DMS53 treated with DMSO at 0.1 percent for 48 hours (cell line): ENCODE data around the gene ELMOD2.
"Not testable (repeated sequence)": the region's sequence is repeated elsewhere in the genome, so short reads cannot be mapped to it uniquely, and the experiment has no call there.

Source experiments
- DNase-seq: peaks from one replicate; lab custom pipeline; 2025; ENCODE audit not compliant: unreplicated experiment; lab: John Stamatoyannopoulos, UW

ELMOD2 gene, protein sequence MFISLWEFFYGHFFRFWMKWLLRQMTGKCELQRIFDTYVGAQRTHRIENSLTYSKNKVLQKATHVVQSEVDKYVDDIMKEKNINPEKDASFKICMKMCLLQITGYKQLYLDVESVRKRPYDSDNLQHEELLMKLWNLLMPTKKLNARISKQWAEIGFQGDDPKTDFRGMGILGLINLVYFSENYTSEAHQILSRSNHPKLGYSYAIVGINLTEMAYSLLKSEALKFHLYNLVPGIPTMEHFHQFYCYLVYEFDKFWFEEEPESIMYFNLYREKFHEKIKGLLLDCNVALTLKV

GRCh38 chr4:140523857-140524742, at the start of gene ELMOD2:
Gene ELMOD2 (plus strand): TSS chr4:140524168. CDS start chr4:140525429, 1,261 bp downstream.
- DNase-seq = peak; percentile 90

- DNase-seq = no peak
These were observed 40.5 kb upstream of the ELMOD2 start for GRCh38 chr4:140483445-140483844.

GRCh38 chr4:140485939-140486338, 38.0 kb upstream of the ELMOD2 start:
- DNase-seq = no peak

DNA sequence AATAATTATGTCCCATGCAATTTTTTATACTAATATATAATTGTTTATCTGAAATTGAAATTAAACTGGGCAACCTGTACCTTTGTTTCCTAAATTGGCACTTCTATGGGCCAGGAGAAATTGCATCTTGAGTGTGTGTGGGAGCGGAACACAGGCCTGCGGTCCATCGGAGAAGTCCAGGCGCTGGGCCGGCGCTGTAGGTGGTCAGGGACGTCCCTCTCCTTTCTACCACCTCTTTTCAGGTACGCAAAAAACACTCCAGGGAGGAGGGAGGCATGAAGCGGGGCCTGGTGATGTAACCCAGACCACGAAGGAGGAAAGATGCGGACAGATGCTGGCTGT, 26.6 kb upstream of the ELMOD2 start:
- no peak for DNase-seq

DNA sequence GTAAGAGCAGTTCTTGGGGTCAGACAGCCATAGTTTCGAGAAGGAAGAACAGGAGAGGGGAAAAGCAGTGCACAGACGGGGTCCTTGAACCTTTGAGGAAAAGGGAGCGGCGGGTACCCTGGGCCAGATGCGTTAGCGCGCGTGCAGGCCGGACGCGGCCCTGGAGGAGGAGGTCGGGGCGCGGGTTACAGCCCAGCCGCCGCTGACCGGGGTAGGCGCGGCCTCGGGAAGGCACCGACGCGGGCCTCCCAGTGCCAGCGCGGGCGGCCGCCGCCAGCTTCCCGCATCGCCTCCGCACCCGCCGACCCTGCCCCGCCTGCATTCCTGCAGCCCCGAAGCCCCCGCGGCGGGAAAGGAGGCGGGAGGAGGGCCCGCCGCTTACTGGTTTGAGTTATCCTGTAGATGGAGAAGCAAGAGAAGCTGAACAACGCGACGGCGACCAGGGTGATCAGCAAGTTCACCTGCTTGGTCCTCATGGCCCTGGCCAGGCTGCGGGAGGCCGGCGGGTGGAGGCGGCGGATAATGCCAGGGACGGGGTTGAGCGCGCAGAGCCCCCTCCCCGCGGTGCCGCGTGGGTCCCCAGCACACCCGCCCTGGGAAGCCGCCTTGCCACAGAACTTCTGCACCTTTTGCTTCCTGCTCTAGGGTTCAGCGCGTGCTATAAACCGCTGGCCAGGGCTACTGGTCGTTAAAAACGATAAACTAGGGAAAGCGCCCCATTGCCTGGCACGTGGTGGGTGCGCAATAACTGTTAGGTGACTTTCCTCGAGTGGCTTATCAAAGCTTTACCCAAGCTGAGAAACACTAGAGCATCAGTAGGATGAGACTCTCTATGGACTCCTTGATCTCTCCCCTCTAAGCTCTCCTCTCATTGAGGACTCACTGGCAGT, 26.0 kb upstream of the ELMOD2 start, which contains the start of gene MGAT4D:
TSS of gene MGAT4D (minus strand) at position 547 of the 890 bp plus-strand sequence. CDS start at position 476, 71 bp downstream.
- no peak for DNase-seq

- DNase-seq = no peak
These were observed 24.6 kb upstream of the ELMOD2 start for GRCh38 chr4:140499391-140499790.

GRCh38 chr4:140504261-140504660, 19.7 kb upstream of the ELMOD2 start:
- no peak for DNase-seq

DNA sequence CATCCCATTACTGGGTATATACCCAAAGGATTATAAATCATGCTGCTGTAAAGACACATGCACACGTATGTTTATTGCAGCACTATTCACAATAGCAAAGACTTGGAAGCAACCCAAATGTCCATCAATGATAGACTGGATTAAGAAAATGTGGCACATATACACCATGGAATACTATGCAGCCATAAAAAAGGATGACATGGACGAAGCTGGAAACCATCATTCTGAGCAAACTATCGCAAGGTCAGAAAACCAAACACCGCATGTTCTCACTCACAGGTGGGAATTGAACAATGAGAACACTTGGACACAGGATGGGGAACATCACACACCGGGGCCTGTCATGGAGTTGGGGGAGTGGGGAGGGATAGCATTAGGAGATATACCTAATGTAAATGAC, 10.2 kb upstream of the ELMOD2 start:
- not testable (repeated sequence) for DNase-seq

DNA sequence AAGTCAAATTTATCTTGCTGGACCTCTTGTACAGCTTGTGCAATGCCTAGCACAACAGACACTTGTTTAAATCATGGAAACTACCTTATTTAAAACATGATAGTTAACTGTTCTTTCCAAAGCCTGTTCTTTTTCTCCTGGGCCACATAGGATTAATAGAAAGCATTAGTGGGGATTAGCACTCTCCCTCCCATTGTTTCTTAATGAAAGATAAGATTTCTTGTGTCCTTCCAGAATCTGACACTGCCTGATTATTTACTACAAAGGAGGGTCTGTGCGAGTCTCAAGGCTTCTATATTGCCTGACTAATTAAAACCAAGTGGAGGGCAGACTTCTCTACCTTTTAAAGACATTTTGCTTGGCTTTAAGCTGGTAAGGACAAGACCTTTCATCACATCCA, 8.5 kb upstream of the ELMOD2 start:
- DNase-seq = no peak

DNA sequence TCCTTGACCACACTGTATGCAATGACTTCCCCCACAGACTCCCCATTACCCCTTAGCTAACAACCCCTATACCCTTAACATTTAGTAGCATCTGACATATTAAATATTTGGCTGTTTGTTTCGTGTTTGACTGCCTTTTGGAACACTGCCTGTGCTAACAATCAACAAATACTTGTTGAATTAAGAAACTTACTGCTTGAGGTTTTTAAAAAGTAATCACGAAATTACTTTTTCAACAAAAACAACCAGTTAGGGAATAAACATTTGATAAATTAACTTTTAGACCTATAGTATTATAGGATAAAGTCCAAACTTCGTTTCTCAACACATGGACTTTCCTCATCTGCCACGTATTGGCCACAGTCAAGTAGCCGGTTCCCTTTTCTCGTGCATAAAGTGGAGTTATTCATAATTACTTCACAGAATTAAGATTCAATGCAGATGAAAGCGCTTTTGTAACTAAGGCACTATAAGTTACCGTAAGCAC, 555 bp upstream of the ELMOD2 start:
- DNase-seq = no peak

- no peak for DNase-seq
These were observed 5.5 kb downstream of the ELMOD2 start for GRCh38 chr4:140529434-140529833.

- no peak for DNase-seq
These were observed 10.0 kb downstream of the ELMOD2 start for GRCh38 chr4:140533951-140534480.

- no peak for DNase-seq
These were observed 32.6 kb downstream of the ELMOD2 start for GRCh38 chr4:140556372-140557085.

GRCh38 chr4:140557831-140558435, 34.0 kb downstream of the ELMOD2 start:
- no peak for DNase-seq

DNA sequence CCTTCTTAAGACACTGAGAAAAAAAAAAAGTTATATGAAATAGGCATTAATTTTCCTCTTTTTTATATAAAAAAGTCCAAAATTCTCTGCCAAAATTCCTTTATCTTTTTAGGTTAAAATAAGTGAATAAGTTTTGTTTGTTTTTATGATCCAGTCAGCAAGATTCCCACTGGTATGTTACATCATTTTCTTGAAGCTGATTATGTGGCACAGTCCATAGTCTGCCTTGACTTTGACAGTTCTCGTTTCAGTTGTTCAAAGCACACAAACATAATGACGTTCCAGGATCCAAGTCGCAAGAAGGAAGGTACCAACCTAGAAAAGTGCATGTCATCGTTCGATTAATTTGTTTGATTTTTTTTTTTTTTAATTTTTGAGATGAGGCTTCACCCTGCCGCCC, 35.7 kb downstream of the ELMOD2 start:
- DNase-seq = no peak

DNA sequence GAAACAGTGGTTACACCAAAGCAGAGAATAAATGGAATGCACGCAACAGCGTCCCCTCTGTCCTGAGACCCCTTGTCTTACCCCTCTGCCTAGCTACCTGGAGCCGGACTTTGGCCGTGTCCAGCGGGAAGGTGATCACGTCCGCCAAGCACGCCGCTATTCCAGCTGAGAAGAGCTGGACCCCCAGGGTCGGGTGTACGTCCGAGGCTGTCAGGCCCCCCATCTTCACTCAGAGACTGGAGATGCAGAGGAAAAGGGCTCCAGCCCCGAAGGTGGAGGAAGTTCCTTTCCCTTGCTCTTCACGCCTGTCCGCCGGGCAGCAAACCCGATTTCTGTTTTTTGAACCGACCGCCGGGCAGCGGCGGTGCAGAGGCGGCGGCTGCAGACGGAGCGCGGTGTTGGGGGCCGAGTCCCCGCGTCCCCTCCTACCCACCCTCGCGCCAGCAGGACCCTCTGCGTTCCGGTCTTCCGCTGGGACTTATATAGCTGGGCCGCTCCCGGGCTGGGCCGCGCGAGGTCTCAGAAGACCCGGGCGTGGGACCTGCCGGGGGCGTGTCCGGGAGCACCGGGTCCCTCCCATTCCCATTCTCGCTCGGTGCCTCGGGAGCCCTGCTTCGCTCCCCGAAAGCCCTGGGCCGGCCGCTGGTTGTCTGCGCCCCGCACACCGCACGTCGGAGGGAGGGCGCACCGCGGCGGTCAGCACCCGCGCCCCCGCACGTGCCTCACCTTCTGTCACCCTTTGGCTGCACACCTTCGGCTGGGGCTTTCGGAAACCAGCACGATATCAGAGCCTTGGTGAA, 44.7 kb downstream of the ELMOD2 start, which contains the start of gene UCP1:
TSS of gene UCP1 (minus strand) at position 455 of the 800 bp plus-strand sequence. CDS start at position 223, 232 bp downstream.
- DNase-seq = peak; percentile 1

GRCh38 chr4:140569307-140569638, 45.3 kb downstream of the ELMOD2 start:
- DNase-seq = no peak

GRCh38 chr4:140571620-140572019, 47.7 kb downstream of the ELMOD2 start:
- DNase-seq = no peak

DNA sequence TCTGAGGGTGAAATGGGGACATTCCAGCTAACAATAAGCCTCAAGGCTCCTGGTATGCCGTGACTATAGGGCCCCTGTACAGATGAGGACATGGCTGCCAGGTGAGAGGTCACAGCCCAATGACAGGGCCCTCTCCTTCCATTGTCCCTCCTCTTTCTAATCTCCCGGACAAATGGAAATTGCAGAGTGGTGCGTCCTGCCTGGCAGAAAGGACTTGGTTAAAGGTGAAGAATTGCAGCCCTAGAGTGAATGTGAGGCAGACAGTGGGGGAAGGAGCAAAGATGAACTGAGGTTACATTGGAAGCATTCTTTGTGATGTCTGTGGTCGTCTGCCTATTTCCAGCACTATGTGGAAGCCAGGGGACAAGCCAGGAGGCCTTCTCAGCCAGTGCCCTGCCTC, 51.5 kb downstream of the ELMOD2 start:
- DNase-seq = no peak
